ENCODE results near the gene SART1.

The SART1 gene

DNA sequence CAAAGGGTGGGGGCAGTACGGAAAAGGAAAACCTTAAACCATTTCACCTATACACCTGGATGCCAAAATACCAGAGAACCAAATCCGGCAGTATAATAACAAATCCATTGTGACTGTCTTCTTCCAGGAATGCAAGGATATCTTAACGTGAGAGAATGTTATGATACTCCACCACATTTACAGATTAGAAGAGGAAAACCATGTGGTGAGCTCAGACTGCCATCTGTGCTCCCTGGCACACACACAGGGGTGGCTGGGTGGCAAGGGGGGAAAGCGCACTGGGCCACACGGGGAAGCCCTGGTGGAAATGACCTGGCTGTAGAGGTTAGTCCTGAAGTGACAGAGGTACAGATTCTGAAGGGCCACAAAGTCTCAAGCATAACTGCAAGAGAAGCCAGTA is 30.5 kb downstream of the SART1 start:
- H3K27ac ChIP-seq (ENCODE audit: low read depth, low read length) = no peak overlapping the region
- no peaks in the 10 kb centered on the region for H3K79me2 ChIP-seq (ENCODE audit: insufficient read depth, low read length)
- H3K9ac ChIP-seq (ENCODE audit: low read length) = no peak overlapping the region
- H4K20me1 ChIP-seq (ENCODE audit: low read depth, low read length) = no peaks in the 10 kb centered on the region
- no peak for TF ChIP-seq EZH2phosphoT487 (conservative IDR thresholded peaks at IDR 0.05; ENCODE audit: low read length)
- TF ChIP-seq, protein P1, sequence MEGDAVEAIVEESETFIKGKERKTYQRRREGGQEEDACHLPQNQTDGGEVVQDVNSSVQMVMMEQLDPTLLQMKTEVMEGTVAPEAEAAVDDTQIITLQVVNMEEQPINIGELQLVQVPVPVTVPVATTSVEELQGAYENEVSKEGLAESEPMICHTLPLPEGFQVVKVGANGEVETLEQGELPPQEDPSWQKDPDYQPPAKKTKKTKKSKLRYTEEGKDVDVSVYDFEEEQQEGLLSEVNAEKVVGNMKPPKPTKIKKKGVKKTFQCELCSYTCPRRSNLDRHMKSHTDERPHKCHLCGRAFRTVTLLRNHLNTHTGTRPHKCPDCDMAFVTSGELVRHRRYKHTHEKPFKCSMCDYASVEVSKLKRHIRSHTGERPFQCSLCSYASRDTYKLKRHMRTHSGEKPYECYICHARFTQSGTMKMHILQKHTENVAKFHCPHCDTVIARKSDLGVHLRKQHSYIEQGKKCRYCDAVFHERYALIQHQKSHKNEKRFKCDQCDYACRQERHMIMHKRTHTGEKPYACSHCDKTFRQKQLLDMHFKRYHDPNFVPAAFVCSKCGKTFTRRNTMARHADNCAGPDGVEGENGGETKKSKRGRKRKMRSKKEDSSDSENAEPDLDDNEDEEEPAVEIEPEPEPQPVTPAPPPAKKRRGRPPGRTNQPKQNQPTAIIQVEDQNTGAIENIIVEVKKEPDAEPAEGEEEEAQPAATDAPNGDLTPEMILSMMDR (IDR thresholded peaks at IDR 0.05; ENCODE audit: insufficient read depth, low read length, poor library complexity, severe bottlenecking) = no peak
- H3K4me2 ChIP-seq (ENCODE audit: low read depth, low read length, poor library complexity, severe bottlenecking) = no peak overlapping the region
- no peaks in the 10 kb centered on the region for H3K27me3 ChIP-seq (ENCODE audit: low read length)
- no peak overlapping the region for H2AFZ ChIP-seq (ENCODE audit: low read depth, low read length, severe bottlenecking)
- no peaks in the 10 kb centered on the region for H3K9me2 ChIP-seq (replicated peaks; ENCODE audit: insufficient read depth, low read length)
- H3K9me3 ChIP-seq (ENCODE audit: insufficient read depth, low read length) = no peaks in the 10 kb centered on the region
- H3K36me3 ChIP-seq (ENCODE audit: low read length) = no peaks in the 10 kb centered on the region
- no peak overlapping the region for H3K4me3 ChIP-seq (ENCODE audit: insufficient read depth, low read length, poor library complexity, severe bottlenecking)
- H3F3A ChIP-seq (ENCODE audit: insufficient read depth) = peaks cover 9% of the 10 kb centered on the region

DNA sequence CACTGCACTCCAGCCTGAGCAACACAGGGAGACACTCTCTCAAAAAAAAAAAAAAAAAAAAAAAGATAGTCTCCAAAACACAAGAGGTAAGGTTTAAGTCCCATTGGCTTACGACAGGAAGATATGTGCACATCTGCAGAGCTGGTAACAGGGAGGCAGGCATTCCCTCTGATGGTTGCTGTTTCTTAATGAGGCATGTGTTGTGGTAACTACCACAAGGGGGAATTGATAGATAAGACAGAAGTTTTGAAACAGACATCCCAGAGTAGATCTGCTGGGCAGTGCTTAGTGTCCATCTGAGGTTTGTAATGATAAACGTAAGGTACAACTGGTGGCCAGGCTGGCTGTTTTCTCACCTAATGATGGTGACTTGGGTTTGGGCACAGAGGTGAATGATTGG is 35.8 kb downstream of the SART1 start:
- Histone ChIP-seq H3K79me2 (ENCODE audit: insufficient read depth, low read length) (peaks cover 17% of the 10 kb centered on the region), H2AFZ (ENCODE audit: low read depth, low read length, severe bottlenecking) (no peak overlapping the region), H3K4me3 (ENCODE audit: insufficient read depth, low read length, poor library complexity, severe bottlenecking) (no peak overlapping the region), H3K9me3 (ENCODE audit: insufficient read depth, low read length) (no peaks in the 10 kb centered on the region), H3K9me2 (replicated peaks; ENCODE audit: insufficient read depth, low read length) (no peaks in the 10 kb centered on the region), H3K4me2 (ENCODE audit: low read depth, low read length, poor library complexity, severe bottlenecking) (no peak overlapping the region), H3F3A (ENCODE audit: insufficient read depth) (no peaks in the 10 kb centered on the region), H3K27me3 (ENCODE audit: low read length) (no peaks in the 10 kb centered on the region), H3K27ac (ENCODE audit: low read depth, low read length) (no peak overlapping the region), H4K20me1 (ENCODE audit: low read depth, low read length) (no peaks in the 10 kb centered on the region; the same call in 1 of the 2 replicates), H3K9ac (ENCODE audit: low read length) (no peak overlapping the region), H3K36me3 (ENCODE audit: low read length) (peaks cover 3% of the 10 kb centered on the region; the same call in 1 of the 2 replicates)
- no peak for TF ChIP-seq EZH2phosphoT487 (conservative IDR thresholded peaks at IDR 0.05; ENCODE audit: low read length)
- TF ChIP-seq, protein P1 (IDR thresholded peaks at IDR 0.05; ENCODE audit: insufficient read depth, low read length, poor library complexity, severe bottlenecking) = no peak

DNA sequence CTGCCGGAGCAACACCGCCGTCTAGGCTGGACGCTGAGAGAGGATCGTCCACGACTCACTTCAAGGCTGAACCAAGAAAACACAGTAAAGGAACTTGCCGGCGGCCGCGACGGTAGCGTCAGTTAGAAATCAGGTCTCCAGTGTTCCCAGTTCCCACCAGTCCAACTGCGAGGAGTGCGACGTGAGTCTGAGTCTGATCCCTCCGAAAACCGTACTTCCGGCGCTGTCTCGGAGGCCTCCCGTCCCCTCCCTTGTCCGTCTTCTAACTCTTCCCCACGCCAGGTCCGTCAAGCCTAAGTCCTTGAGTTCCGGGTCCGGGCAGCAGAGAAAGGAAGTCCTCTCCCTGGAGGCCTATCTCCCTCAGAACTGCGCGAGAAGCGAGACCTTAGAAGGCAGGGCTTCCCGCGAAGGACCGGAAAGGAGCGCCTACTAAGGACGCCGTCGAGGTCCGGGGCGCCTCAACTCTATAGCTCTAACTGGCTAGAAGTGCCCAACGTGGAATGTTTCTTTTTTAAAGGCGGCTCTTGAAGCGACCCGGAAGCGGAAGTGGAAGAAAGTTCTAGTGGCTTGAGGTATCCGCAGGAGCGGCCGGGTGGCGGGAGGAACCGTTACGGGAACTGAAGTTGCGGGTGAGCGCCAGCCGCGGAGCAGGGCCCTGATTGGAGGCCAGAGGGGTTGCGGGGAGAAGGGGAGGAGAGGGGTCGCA is 40.6 kb downstream of the SART1 start, which contains the start of the genes BANF1 and EIF1AD:
TSS of gene BANF1 (plus strand) at position 562 of the 706 bp plus-strand sequence. CDS start 748 bp downstream, outside the sequence.
TSS of gene EIF1AD (minus strand) at position 216 of the 706 bp plus-strand sequence. CDS start 1,768 bp downstream, outside the sequence.
- Histone ChIP-seq H3K36me3 (ENCODE audit: low read length) (peaks cover 3% of the 10 kb centered on the region; the same call in 1 of the 2 replicates), H3K79me2 (ENCODE audit: insufficient read depth, low read length) (peaks cover 26% of the 10 kb centered on the region)

More for the DNA sequence above, 40.6 kb downstream of the SART1 start, which contains the start of the genes BANF1 and EIF1AD:
- Histone ChIP-seq H3K9me2 (replicated peaks; ENCODE audit: insufficient read depth, low read length) (no peaks in the 10 kb centered on the region), H3K9ac (ENCODE audit: low read length) (peak within 1 kb of the TSS; percentile 78), H3F3A (ENCODE audit: insufficient read depth) (peaks cover 4% of the 10 kb centered on the region; the same call in 1 of the 2 replicates), H3K27ac (ENCODE audit: low read depth, low read length) (peak within 1 kb of the TSS; percentile 89), H3K4me3 (ENCODE audit: insufficient read depth, low read length, poor library complexity, severe bottlenecking) (peak within 1 kb of the TSS; percentile 87), H3K9me3 (ENCODE audit: insufficient read depth, low read length) (no peaks in the 10 kb centered on the region), H4K20me1 (ENCODE audit: low read depth, low read length) (no peaks in the 10 kb centered on the region; the same call in 1 of the 2 replicates), H2AFZ (ENCODE audit: low read depth, low read length, severe bottlenecking) (peak within 1 kb of the TSS; percentile 39), H3K4me2 (ENCODE audit: low read depth, low read length, poor library complexity, severe bottlenecking) (peak within 1 kb of the TSS; percentile 80), H3K27me3 (ENCODE audit: low read length) (no peaks in the 10 kb centered on the region)
- TF ChIP-seq, protein P1 (IDR thresholded peaks at IDR 0.05; ENCODE audit: insufficient read depth, low read length, poor library complexity, severe bottlenecking) = no peak
- TF ChIP-seq EZH2phosphoT487 (conservative IDR thresholded peaks at IDR 0.05; ENCODE audit: low read length) = no peak
